Measurements from ENCODE around the gene GRIA4.

The GRIA4 gene

DNA sequence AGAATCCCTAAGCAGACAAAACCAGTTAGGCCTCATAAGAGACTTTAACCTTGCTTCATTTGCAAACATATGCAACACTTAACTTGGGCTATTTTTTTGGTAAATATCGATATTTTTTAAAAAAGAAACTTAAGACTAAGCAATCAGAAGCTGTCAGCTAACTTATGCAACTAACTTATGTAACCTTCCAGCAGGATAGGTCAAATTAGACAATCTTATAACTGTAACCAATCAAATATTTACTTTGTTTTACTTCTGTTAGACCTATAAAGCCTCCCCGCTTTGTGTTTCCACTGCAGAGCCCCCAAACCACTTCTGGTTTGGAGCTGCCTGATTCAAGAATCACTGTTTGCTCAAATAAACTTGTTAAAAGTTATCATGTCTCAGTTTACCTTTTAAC is 404.2 kb downstream of the GRIA4 start:
- DNase-seq = no peak

DNA sequence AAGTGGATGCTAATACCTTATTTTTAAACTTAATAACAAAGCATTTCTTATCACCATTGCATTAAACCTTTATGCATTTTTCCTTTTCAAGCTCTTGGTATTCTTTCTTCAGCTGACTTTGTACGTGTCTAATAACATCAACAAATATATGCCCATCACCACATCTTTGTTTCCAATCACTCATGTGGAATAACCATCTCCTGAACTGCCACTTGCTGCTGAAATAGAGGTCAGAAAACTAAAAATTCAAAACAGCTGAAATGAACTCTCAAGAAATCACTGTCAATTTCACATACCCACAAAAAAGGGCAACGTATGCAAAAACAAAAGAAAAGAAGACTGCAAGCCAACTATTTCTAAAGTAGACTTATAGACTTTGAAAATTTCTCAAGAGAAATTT is 404.7 kb downstream of the GRIA4 start:
- DNase-seq = no peak

GRCh38 chr11:106015066-106015465 is 405.2 kb downstream of the GRIA4 start:
- DNase-seq = no peak

DNA sequence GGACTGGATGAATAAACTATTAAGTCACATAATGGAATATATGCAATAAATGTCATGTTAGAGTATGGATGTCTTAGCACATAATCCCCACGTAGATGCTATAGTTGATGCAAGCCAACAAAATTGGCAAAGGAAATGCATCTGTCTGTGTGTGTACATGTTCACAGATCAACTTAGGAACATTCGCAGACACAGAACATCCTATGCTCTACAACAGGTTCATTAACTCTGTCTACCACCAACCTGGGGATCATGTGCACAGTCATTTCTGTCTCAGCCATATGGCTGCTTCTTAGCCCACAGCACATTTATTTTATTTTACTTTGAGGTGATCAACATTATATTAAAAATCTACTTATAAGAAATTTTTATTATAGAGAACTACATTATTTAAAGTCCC is 407.2 kb downstream of the GRIA4 start:
- DNase-seq = no peak

DNA sequence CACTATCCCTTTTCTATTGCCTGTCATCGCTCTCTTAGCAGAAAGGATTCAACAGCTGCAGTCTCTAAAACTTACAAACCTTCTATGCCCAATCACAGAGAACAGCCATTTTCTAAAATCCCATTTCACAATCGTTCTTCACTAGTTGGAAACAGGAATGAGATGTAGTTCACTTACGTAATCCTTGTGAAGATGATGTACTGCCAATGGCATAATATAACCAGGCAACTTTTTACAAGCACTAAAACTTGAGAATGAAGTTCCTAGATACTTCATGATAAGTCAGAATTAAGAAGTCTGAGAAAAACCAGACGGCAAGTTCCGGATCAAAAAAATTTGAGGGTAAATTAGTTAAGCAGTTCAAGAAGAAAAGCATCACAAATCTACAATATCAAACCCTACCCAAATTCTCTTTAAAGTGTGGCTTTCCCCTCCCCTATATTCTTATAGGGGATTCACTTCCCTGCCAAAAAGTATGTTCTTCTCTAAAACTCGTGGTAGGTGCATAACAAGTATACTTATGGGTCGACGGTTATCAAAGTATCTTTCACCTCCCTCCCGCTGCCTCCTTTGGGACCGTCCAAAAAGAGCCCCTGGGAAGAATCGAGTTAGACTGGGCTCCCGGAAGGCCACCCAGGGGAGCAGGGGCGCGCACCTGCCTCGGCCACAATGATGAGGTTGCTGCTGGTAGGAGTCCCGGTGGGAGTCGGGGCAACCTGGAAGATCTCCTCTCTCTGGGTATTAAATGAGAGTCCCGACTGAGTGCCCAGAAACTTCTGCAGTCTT is 411.5 kb downstream of the GRIA4 start:
- DNase-seq = peak; percentile 25

DNA sequence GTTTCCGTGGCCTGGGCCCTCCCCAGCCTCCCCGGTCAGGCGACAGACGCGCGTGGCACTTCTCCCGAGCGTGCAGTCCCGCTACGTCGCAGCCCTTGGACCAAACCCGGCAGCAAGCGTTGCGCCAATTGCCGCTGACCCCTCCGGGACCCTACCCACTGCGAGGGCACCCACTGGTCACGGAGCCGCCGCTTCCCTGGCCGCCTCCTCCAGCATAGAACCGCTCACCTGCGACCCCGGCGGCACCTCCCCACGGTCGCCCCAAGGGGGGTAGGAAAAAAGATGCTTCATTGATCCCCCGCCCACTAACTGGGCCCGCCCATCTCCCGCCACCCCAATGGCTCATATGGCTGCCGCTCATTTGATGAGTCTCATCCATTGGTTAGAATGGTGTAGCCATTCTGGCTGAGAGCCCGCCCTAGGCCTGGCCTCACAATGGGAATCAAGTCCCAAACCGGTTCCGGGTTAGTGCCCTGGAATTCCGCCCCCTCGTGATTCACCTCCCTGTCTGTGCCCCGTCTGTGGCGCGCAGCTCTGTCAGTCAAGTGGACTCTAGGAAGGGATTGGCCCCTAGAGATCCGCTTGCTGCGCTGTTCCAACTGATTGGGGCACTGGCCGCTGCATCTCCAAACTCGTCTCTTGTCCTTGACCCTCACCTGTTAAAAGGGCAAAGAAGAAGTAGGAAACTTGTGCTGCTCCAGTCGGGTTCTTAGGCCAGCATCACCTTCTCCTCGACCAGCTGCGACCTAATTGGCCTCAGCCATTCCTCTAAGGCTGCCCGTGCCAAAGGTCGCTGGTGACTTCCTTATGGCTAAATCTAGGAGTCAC is 412.3 kb downstream of the GRIA4 start, which contains the start of gene MSANTD4:
TSS of gene MSANTD4 (minus strand) at position 274 of the 828 bp plus-strand sequence. CDS start 11,323 bp downstream, outside the sequence.
- peak; percentile 99 for DNase-seq

DNA sequence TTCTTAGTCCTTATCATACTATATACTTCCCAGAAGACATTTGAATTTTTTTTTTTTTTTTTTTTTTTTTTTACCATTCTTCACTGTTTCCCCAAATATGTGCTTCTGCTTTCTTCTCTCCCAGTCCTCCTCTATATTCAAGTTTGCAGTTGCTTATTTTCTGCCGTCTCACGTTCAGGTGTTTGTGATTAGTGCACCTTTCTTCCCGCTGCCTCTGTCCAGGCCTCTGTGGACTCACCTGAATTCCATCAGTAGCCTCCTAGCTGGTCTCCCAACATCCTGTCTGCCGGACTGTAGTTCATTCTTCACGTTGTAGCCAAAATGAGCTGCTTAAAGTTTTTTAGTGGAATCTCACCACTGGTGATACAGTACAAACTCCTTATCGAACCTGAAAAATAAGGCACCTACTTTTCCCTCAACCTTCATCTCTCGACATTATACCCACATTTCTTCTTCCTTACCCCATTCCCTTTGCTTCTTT is 413.0 kb downstream of the GRIA4 start:
- DNase-seq = no peak

DNA sequence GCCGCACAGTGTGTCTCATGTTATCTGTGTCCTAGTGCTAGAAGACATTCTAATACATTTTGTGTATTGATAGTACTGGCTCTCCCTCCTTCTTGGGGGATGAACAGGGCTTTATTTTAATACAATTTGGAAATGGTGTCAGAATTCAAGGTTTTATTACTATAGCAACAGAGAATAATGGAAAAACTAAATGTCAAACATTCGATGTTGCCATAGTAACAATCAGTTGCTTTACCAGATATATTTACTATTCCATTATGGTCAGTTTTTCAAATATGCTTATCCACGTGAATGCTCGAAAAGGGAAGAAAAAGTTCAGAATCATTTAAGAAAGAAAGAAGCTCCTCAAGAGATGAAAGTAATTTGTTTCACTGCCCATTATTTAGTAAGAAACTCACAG is 420.7 kb downstream of the GRIA4 start:
- DNase-seq = no peak

GRCh38 chr11:106031202-106031810 is 421.4 kb downstream of the GRIA4 start:
- DNase-seq = no peak

Data from NCI-H226 (cell line).